Stimulated activated CD4-positive, alpha-beta T cell treated with anti-CD3 and anti-CD28 coated beads, Interleukin-12 subunit alpha, Interleukin-12 subunit beta, amount 100 ng/mL, for 48 hours (primary cell): ENCODE data around the gene BCL2.

Experiments
- DNase-seq, 3 donors: peaks; one replicate each; pipeline ENCODE4 v3.0.0-alpha.2; 2020; ENCODE audit warnings: low read depth in 2 of 3, low spot score in 1 of 3

Gene BCL2

GRCh38 chr18:63161032-63161760 is 158.4 kb downstream of the BCL2 start:
- peak in 1 of 3 donors; percentile 53 for DNase-seq

- no peak for DNase-seq
Measured at GRCh38 chr18:63160172-63160995, 159.2 kb downstream of the BCL2 start.

GRCh38 chr18:63159590-63159989 is 160.0 kb downstream of the BCL2 start:
- no peak for DNase-seq

GRCh38 chr18:63158676-63159291 is 160.8 kb downstream of the BCL2 start:
- DNase-seq: no peak

- no peak for DNase-seq
Measured at GRCh38 chr18:63158012-63158631, 161.4 kb downstream of the BCL2 start.

- DNase-seq: no peak
Measured at GRCh38 chr18:63157293-63158011, 162.1 kb downstream of the BCL2 start.

GRCh38 chr18:63155910-63156773 is 163.4 kb downstream of the BCL2 start:
- no peak for DNase-seq

GRCh38 chr18:63155169-63155852 is 164.3 kb downstream of the BCL2 start:
- peak; percentile 69 to 78 (median 71) for DNase-seq

- DNase-seq: no peak
Measured at GRCh38 chr18:63154350-63155152, 165.0 kb downstream of the BCL2 start.

- DNase-seq: peak in 1 of 3 donors; percentile 39
Measured at GRCh38 chr18:63152791-63153190, 166.8 kb downstream of the BCL2 start.

GRCh38 chr18:63152096-63152495 is 167.5 kb downstream of the BCL2 start:
- DNase-seq: no peak

- no peak for DNase-seq
Measured at GRCh38 chr18:63151539-63151938, 168.0 kb downstream of the BCL2 start.

- DNase-seq: no peak
Measured at GRCh38 chr18:63150942-63151421, 168.6 kb downstream of the BCL2 start.

GRCh38 chr18:63150326-63150725 is 169.2 kb downstream of the BCL2 start:
- no peak for DNase-seq

- no peak for DNase-seq
Measured at GRCh38 chr18:63149302-63149587, 170.3 kb downstream of the BCL2 start.

- DNase-seq: no peak
Measured at GRCh38 chr18:63148449-63149301, 170.9 kb downstream of the BCL2 start.

GRCh38 chr18:63147973-63148372 is 171.6 kb downstream of the BCL2 start:
- DNase-seq: no peak
